Fibroblast of pulmonary artery (primary cell): ENCODE measurements around the gene ZNF865.
"Not testable (repeated sequence)": the region's sequence is repeated elsewhere in the genome, so short reads cannot be mapped to it uniquely, and the experiment has no call there.

Experiments
- DNase-seq: peaks from one replicate; pipeline ENCODE4 v3.0.0-alpha.2; 2010; ENCODE audit warnings: low read depth
- H3K4me3 ChIP-seq: replicated peaks from 2 replicates; pipeline ENCODE4 v1.5.1; 2011; ENCODE audit warnings: low read depth, mild to moderate bottlenecking, control low read depth, low read length, moderate library complexity
- CTCF ChIP-seq: IDR thresholded peaks from 2 replicates; pipeline ENCODE4 v1.5.1; 2011; ENCODE audit warnings: mild to moderate bottlenecking, control low read depth, low read length, inconsistent platforms; ENCODE audit errors: missing control alignments

Gene ZNF865

GRCh38 chr19:55605637-55606470 lies at the start of gene ZNF865:
Gene ZNF865, plus strand, starts transcription at chr19:55605647. Its CDS starts 7,972 bp downstream, at chr19:55613619.
- H3K4me3 ChIP-seq: peak within 1 kb of the TSS; percentile 76
- TF ChIP-seq CTCF: peak; percentile 90
- peak; percentile 90 for DNase-seq

DNA sequence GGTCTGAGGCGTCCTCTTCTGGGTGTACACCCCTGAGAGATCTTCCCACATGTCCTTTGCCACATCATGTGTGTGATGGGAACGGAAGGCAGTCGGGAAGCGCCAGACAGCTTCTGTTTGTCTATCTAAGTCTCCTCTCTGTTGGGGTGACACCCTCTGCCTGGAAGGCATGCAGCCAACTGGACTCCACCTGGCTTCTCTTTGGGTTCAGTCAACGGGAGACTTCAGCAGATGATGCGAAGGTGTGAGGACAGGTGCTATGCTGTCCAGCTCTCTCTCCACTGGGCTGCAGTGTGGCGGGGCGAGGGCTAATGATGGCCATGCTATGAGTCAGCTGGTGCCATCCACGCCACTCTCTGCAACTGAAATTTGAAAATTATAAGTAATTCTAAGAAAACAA lies 45.8 kb upstream of the ZNF865 start:
- TF ChIP-seq CTCF: no peak
- no peak for DNase-seq
- no peak overlapping the region for H3K4me3 ChIP-seq

DNA sequence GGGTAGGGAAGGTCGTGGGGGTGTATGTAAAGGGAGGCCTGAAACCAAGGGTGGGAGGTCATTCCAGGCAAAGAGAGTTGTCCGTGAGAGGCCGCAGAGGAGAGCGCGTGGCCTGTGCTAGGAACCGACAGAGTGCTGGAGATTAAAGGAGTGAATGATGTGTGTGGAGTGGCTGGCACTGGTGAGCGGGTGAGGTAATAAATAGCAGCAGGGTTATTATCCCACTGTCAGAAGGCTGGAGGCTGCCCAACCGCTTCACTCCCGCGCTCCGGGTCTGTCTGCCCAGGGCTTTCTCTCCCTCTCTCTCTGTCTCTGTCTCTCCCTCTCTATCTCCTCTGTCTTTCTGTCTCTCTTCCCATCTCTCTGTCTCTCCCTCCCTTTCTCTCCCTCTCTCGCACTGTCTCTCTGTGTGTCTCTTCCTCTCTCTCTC lies 42.2 kb upstream of the ZNF865 start:
- no peak for TF ChIP-seq CTCF
- peak; percentile 33 for DNase-seq
- no peak overlapping the region for H3K4me3 ChIP-seq

DNA sequence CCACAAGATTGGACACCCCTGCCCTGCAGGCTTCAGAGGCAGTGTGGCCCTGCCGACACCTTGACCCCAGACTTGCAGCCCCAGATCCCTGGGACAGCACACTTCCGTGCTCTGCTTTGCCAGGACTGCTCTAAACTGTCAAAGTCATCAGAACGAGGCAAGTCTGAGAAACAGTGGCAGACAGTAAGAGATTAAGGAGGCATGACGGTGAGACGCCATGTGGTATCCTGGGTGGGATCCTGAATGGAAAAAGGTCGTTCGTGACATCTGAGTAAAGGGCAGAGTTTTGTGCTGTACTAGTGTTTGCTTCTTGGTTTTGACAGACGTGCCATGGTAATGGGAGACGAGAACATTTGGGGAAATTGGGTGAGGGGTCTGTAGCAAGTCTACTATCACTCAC lies 38.6 kb upstream of the ZNF865 start:
- TF ChIP-seq CTCF: no peak
- DNase-seq: no peak
- H3K4me3 ChIP-seq: no peak overlapping the region

GRCh38 chr19:55567708-55568328 lies 37.6 kb upstream of the ZNF865 start:
- DNase-seq: no peak
- H3K4me3 ChIP-seq: no peak overlapping the region
- TF ChIP-seq CTCF: no peak

DNA sequence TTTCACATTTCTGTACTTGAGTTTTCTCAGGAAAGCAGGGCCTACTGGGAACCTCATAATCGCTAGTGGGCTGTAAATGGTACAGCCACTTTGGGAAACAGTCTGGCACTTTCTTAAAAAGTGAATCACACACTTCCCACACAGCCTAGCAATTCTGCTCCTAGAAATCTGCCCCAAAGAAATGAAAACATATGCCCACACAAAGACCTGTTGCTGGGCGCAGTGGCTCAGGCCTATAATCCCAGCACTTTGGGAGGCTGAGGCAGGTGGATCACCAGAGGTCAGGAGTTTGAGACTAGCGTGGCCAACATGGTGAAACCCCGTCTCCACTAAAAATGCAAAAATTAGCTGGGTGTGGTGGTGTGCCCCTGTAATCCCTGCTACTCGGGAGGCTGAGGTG lies 36.0 kb upstream of the ZNF865 start:
- not testable (repeated sequence) for DNase-seq, H3K4me3 ChIP-seq

DNA sequence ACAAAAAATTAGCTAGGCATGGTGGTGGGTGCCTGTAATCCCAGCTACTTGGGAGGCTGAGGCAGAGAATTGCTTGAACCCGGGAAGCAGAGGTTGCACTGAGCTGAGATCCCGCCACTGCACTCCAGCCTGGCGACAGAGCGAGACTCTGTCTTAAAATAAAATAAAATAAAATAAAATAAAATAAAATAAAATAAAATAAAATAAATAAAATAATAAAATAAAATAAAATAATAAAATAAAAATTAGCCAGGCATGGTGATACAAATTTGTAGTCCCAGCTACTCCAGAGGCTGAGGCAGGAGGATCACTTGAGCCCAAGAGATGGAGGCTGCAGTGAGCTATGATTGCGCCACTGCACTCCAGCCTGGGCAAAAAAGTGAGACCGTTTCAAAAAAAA lies 31.5 kb upstream of the ZNF865 start:
- DNase-seq, H3K4me3 ChIP-seq: not testable (repeated sequence)

GRCh38 chr19:55576746-55577145 lies 28.7 kb upstream of the ZNF865 start:
- H3K4me3 ChIP-seq: no peak overlapping the region
- no peak for TF ChIP-seq CTCF
- DNase-seq: no peak
